Loucy (cell line): ENCODE results near the gene HPSE2.

Source experiments
- EZH2phosphoT487 ChIP-seq: fragments of 200-600 bp; IDR thresholded peaks from 2 replicates; pipeline ENCODE4 v1.6.1; 2018; ENCODE audit warnings: antibody characterized with exemption, mild to moderate bottlenecking, moderate library complexity, borderline replicate concordance
- TF ChIP-seq, protein P1 (sequence below): fragments of 200-600 bp; sonication (generic); conservative IDR thresholded peaks from 2 replicates; pipeline ENCODE4 v1.5.1; 2014; ENCODE audit warnings: mild to moderate bottlenecking, antibody characterized with exemption, low read length

DNA sequence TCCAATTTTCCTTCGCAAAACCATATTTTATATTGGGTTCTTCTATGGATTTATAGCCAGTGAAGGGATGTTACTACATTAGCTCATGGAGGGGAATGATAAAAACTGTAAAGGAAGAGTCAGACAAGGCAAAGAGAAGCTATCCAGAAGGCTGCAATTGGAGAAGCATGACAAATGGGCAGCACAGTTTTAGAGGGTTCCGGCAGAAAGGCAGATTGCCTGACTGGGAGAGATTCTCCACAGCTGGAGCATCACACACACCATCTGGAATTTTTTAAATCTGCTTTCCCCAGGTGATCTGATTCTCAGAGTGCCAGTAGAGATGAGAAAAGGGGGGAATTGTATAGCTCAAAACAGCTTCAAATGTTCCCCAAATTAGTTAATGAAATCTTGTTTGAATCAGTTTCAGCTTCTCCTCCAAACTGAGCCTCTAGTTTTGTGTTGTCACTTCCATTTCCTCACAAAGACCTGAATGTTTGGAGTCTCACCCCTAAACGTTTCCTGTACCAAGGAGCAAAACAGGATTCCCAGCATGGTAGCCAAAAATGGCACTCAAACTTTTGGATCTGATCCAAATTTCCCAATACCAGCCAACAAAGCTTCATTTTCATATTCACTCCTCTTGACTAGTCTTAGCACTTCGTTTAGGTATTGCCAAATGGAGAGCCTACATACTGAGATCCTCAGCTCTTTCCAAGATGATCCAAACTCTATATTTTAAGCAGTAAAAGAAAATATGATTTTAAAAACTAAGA is 177.5 kb downstream of the HPSE2 start:
- TF ChIP-seq EZH2phosphoT487 = no peak
- TF ChIP-seq, protein P1, sequence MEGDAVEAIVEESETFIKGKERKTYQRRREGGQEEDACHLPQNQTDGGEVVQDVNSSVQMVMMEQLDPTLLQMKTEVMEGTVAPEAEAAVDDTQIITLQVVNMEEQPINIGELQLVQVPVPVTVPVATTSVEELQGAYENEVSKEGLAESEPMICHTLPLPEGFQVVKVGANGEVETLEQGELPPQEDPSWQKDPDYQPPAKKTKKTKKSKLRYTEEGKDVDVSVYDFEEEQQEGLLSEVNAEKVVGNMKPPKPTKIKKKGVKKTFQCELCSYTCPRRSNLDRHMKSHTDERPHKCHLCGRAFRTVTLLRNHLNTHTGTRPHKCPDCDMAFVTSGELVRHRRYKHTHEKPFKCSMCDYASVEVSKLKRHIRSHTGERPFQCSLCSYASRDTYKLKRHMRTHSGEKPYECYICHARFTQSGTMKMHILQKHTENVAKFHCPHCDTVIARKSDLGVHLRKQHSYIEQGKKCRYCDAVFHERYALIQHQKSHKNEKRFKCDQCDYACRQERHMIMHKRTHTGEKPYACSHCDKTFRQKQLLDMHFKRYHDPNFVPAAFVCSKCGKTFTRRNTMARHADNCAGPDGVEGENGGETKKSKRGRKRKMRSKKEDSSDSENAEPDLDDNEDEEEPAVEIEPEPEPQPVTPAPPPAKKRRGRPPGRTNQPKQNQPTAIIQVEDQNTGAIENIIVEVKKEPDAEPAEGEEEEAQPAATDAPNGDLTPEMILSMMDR = no peak
